HG02885 (cell line): Measurements from ENCODE around the gene KRTAP12-3.
"Not testable (repeated sequence)": the region's sequence is repeated elsewhere in the genome, so short reads cannot be mapped to it uniquely, and the experiment has no call there.

Experiments
- ATAC-seq: cut with Tn5 transposase; IDR thresholded peaks from one replicate; pipeline ENCODE4 v1.9.1; 2021; ENCODE audit warnings: mild to moderate bottlenecking; ENCODE audit not compliant: unreplicated experiment, poor library complexity

KRTAP12-3 gene

DNA sequence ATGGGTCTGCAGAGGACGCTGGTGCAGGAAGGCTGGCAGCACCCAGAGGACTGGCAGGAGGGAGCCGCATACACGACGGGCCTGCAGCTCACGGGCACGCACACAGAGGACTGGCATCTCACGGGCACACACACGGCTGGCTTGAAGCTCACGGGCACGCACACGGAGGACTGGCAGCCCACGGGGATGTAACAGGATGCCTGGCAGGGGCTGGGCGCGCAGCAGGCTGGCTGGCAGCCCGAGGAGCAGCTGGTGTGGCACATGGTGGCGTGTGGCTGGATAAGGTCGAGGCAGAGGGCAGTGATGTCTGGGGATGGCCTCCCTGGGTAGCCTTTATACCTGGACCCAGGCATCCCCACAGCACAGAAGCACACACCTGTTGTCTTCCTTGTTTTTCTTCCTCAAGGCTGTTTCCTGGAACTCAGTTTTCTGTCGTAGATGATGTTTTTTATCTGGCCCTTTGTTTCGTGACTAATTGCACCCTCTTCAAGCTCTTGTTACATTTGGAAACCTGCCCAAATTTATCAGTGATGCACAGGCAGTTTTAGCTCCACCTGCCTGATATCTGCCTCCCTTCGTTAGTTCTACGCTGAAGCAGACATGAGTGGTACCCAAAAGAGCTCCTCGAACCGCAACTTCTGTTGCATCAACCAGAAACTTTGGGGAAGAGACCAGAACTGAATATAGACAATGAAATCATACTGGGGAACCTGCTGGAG, 24.3 kb downstream of the KRTAP12-3 start, which contains the start of gene KRTAP12-1:
KRTAP12-1 (minus strand) TSS at position 303 of the 719 bp plus-strand sequence; CDS start at position 263, 40 bp downstream.
- no peak for ATAC-seq

DNA sequence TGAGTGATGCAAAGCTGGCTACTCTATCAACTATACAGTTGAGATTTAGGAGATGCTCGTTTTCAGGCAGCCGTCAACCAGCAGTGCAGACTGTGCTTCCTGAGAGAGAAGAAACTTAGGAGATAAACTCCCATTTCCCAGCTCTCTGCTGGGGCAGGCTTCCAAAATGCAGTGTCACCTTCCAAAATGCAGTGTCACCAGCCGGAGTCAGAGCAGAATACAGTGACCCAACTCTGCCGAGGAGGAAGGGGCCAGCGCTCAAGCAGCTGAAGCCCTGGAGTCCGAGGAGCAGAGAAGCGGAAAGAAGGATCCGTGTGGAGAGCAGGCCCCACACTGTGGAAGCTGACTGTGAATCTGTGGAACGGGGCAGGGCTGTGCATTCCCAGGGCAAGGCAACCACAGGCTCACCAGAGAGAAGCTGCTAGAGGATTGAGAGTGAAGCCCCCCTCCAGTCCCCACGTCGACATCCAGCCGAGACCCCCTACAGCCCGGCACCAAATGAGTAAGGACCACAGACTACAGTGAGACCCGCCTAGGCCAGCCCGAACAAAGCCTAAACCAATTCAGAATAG, 24.9 kb downstream of the KRTAP12-3 start:
- ATAC-seq = no peak

- no peak for ATAC-seq
Observed at GRCh38 chr21:44684077-44684476, 26.3 kb downstream of the KRTAP12-3 start.

DNA sequence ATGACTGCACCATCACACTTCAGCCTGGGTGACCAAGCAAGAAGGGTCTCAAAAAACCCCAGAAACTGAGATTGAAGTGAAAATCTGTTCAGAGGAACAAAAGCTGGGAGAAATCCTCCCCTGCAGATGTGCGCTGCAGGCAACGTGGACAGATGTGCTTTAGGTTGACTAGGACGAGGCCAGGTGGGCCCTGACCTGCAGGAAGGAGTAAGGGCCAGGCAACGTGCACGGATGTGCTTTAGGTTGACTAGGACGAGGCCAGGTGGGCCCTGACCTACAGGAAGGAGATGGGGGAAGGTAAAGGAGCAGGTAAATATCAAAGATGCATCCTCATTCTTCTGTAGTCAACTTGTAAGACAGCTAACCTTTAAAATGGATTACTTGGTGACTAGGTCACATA, 26.8 kb downstream of the KRTAP12-3 start:
- no peak for ATAC-seq

DNA sequence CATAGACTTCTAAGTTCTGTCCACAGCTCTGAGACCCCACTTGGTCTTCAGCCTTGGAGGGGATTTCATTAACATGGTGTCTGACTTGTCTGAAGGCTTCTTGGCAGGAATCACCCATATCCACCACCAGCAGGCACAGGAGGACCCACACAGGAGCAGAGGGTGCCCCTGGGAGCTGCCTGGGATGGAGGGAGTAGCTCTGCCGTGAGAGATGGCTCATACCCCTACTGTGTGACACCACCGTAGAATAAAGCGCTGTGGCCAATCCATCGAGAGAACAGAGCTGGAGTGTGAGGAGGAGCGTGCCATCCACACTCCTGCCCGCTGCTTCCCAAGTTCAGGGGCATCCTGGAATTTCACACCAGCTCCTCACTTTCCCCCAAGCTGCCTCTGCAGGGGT, 27.3 kb downstream of the KRTAP12-3 start:
- ATAC-seq = not testable (repeated sequence)

- no peak for ATAC-seq
Observed at GRCh38 chr21:44686000-44686781, 28.5 kb downstream of the KRTAP12-3 start.

DNA sequence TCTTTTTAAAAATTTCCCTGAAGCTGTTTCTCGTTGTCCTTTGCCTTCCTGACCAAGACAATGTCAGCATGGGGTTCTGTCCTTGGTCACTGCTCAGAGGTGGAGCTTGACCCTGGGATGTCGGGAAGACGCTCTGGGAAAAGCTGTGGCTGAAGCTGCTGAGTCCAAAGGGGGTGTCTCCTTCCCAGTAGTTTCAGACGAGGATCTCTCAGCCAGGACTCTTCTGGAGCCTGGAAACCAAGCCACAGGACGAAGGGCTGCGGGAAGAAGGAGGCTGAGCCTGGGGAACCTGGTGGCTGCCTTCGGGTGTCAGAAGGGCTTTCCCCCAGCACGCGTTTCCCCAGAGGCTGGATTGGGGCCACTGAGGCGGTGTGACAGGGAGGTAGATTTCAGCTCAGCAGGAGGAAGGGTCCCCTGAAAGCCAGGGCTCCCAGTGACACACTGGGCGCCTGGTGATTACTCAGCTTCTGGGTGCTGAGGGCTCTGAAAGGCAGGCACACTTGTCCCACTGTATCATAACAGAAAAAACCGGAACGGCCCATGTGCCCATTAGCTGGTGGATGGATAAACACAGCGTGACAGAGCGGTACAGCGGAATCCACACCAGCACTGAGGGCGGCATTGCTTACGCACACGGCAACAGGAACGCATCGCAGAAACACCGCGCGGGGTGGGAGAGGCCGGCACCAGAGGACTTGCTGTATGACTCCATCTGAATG, 29.3 kb downstream of the KRTAP12-3 start:
- no peak for ATAC-seq

GRCh38 chr21:44687671-44688070, 29.9 kb downstream of the KRTAP12-3 start:
- no peak for ATAC-seq

- ATAC-seq = not testable (repeated sequence)
Observed at GRCh38 chr21:44689740-44690139, 32.0 kb downstream of the KRTAP12-3 start.

DNA sequence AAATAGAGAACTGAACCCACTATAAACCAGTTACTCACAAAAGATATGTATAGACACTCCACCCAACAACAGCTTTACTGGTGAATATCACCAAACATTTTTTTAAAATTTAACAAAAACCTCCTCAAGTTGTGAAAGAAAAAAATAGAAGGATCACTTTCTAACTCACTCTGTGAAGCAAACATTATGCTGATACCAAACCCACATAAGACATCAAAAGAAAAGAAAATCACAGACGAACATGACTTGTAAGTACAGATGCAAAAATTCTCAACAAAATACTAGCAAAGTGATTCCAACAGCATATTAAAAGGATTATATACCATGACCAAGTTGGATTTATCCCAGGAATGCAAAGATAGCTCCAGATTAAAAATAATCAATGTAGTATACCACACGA, 34.0 kb downstream of the KRTAP12-3 start:
- ATAC-seq = no peak

DNA sequence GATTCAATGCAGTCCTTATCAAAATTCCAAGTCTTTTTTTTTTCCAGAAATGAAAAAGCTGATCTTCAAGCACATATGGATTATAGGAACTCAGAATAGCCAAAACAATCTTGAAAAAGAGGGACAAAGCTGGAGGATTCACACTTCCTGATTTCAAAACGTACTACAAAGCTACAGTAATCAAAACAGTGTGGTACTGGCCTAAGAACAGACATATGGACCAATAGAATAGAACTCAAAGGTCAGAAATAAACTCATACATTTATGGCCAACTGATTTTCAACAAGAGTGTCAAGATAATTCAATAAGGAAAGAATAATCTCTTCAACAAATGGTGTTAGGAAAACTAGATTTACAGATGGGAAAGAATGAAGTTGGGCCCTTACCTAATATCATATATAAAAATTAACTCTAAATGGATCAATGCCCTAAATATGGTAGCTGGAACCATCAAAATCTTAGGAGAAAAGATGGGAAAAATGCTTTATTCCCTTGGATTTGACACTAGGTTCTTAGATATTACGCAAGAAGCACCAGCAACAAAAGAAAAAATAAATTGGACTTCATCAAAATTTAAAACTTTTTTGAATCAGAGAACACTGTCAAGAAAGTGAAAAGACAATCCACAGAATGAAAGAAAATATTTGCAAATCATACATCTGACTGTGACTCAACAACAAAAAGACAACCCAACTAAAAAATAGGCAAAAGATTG, 35.2 kb downstream of the KRTAP12-3 start:
- no peak for ATAC-seq

DNA sequence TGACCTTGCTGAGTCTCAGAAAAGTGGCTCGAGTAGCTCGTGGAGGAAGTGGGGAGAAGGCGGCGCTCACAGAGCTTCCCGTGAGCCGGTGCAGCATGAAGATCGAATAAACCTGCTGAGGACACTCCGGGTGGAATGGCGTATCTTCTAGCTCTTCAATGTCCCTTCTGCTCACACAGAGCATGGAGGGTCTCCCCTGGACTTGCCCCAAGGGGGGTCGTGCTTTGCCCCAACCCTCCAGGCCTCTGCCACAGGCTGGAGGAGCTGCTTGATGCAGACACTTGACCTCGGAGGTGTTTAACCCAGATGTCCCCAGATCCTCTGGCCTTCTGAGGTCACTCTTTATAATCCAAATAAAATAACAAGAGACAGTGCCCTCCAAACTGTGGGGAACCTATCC, 37.0 kb downstream of the KRTAP12-3 start:
- no peak for ATAC-seq

DNA sequence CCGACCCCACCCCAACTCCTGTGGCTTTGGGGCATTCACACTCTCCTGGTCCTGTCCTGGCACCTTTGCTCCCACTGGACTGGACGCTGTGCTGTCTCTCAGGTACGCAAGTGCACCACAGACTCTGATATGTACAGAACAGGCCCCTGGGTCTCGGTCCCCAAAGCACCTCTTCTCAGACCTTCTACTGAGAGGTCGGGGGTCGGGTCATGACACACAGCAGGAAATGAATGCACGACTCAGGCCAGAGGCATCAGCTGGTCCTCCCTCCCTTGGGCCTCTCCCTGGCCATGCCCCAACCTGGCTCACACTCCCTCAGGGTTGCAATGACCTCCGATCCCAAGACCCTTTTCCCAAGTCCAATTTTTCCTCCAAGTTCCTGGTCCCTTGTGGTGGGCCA, 37.5 kb downstream of the KRTAP12-3 start:
- ATAC-seq = no peak

GRCh38 chr21:44695641-44696040, 37.9 kb downstream of the KRTAP12-3 start:
- no peak for ATAC-seq

DNA sequence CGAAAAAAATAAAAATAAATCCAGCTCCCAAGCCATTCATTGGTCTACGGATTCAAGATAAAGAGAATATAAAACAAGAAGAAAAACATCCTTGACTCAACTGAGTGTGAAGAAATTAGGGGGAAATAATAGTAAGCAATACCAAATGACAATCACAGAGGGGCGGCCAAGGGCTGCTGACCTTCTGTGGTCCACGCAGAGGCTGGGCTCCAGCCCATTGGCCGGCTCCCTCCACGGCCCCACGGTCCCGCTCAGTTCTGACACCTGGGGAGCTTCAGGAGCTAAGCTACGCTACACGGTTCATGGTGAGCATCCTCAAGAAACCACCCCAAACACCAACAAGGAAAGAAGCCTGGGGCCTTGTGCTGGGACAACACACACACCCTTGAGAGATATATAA, 38.8 kb downstream of the KRTAP12-3 start:
- ATAC-seq = no peak

GRCh38 chr21:44697172-44697810, 39.6 kb downstream of the KRTAP12-3 start, which contains the start of gene KRTAP10-12:
TSS of gene KRTAP10-12 (plus strand) at chr21:44697172. CDS start at chr21:44697202, 30 bp downstream.
- not testable (repeated sequence) for ATAC-seq

DNA sequence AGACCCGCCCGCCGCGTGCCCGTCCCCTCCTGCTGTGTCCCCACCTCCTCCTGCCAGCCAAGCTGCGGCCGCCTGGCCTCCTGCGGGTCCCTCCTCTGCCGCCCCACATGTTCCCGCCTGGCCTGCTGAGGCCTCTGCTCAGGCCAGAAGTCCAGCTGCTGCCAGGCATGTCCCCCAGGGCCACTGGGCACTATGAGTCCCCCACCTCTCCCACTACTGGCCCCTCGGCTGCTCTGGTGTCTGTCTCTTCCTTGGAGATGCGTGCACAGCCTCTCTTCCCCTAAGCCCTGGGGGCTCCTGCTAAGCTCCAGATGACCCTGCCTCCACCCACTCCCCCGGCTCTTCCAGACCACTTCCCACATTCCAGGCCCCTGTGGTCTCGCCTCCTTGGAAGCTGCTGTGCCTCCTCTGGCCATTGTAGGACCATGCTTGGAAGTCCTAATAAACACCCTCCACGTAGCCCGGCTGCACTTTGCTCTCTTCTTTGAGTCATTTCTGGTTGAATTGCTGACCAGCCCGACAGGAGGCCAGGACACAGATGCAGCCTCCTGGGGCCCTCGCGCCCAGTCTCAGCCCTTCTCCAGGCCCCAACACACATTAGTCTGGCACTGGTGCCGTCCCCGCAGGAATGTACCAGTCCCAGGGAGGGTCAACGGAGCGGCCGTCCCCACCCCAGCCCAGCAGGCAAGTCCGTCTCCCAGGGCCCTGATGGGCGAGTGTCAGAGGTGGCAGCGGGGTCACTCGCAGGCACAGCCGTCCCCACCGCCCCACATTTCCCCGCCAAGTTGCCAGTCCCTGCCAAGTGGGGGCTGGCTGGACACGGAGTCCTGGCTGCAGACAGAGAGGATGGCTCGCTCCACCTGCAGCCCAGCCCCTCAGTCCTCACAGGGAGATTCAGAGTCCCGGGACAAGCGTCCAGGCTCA, 40.3 kb downstream of the KRTAP12-3 start:
- ATAC-seq = no peak

GRCh38 chr21:44699502-44700001, 41.8 kb downstream of the KRTAP12-3 start:
- ATAC-seq = no peak
